HG02642 (cell line): ENCODE measurements around the gene WNT6.

ENCODE experiments used
- ATAC-seq: cut with Tn5 transposase; IDR thresholded peaks from one replicate; pipeline ENCODE4 v1.9.1; 2021; ENCODE audit warnings: mild to moderate bottlenecking; ENCODE audit not compliant: unreplicated experiment, poor library complexity

WNT6 gene

GRCh38 chr2:218920504-218920903 is 60.9 kb downstream of the WNT6 start:
- ATAC-seq: no peak
